Natural killer cell (primary cell): ENCODE data around the gene EMILIN1. TPM values are rescaled to one million over a fixed set of nuclear protein-coding genes. Genes with fewer than 3 reads are reported as not detected.

Experiments used
- ATAC-seq, 3 donors: fragments of 150-1000 bp in 2 of 3; fragments of 200-7000 bp in 1 of 3; cut with Tn5 transposase; 1 replicate in 1 of 3; 2 replicates in 2 of 3; pipeline ENCODE4 v1.10.0; 2021; ENCODE audit warnings: mild to moderate bottlenecking in 2 of 3, moderate library complexity in 2 of 3
- DNase-seq, 2 donors: peaks; one replicate each; pipeline versions ENCODE4 v3.0.0 to v3.0.0-alpha.2; 2013 to 2021; ENCODE audit warnings: mixed read lengths in 1 of 2
- H3K27ac ChIP-seq: one replicate; pipeline ENCODE4 v1.5.1; 2013; ENCODE audit warnings: mild to moderate bottlenecking, low read length
- H3K27me3 ChIP-seq: one replicate; pipeline ENCODE4 v1.6.1; 2013; ENCODE audit warnings: low read length; ENCODE audit not compliant: control insufficient read depth, insufficient read depth
- H3K36me3 ChIP-seq: one replicate; pipeline ENCODE4 v1.6.1; 2013; ENCODE audit warnings: low read length; ENCODE audit not compliant: control insufficient read depth, insufficient read depth
- H3K4me1 ChIP-seq: one replicate; pipeline ENCODE4 v1.6.1; 2013; ENCODE audit warnings: low read length; ENCODE audit not compliant: control insufficient read depth, insufficient read depth
- H3K4me3 ChIP-seq: one replicate; pipeline ENCODE4 v1.5.1; 2013; ENCODE audit warnings: low read length
- H3K9me3 ChIP-seq: one replicate; pipeline ENCODE4 v1.6.1; 2013; ENCODE audit warnings: low read length; ENCODE audit not compliant: control insufficient read depth, insufficient read depth
- H3K27ac Mint-ChIP-seq, 2 donors: one replicate each; pipeline ENCODE4 v1.8.0; 2022; ENCODE audit warnings: mild to moderate bottlenecking in 2 of 2, mixed read lengths in 2 of 2, moderate library complexity in 1 of 2
- H3K27me3 Mint-ChIP-seq, 2 donors: one replicate each; pipeline ENCODE4 v1.8.0; 2022; ENCODE audit warnings: low read depth in 2 of 2, mixed read lengths in 2 of 2
- H3K36me3 Mint-ChIP-seq: one replicate; pipeline ENCODE4 v1.8.0; 2022; ENCODE audit warnings: mixed read lengths
- H3K4me1 Mint-ChIP-seq, 2 donors: one replicate each; pipeline ENCODE4 v1.8.0; 2022; ENCODE audit warnings: mixed read lengths in 2 of 2
- H3K4me3 Mint-ChIP-seq: one replicate; pipeline ENCODE4 v1.8.0; 2022; ENCODE audit warnings: mild to moderate bottlenecking, moderate library complexity, mixed read lengths
- H3K9me3 Mint-ChIP-seq, 2 donors: one replicate each; pipeline ENCODE4 v1.8.0; 2022; ENCODE audit warnings: mixed read lengths in 2 of 2
- WGBS: methylation state at CpG from one replicate; pipeline ENCODE4 v1.1.7; 2013; ENCODE audit warnings: missing lambda C conversion rate; ENCODE audit not compliant: insufficient coverage; 5-methylcytosine and 5-hydroxymethylcytosine counted together
- intact Hi-C: fragments of 100-400 bp; cut with micrococcal nuclease; formaldehyde crosslinking; loops from one replicate; pipeline ENCODE4 v1.14.2; 2022
- total RNA-seq, 4 donors: library from RNA; stranded (reverse); fragments of 120-200 nt in 1 of 4; gene quantifications; one replicate each; pipeline versions ENCODE4 v1.2.3 to v1.2.4, GENCODE V29; 2013 to 2022
- TF ChIP-seq, protein P1 (sequence below): fragments of 200-600 bp; IDR thresholded peaks from one replicate; pipeline ENCODE4 v1.8.0; 2022; ENCODE audit warnings: antibody characterized with exemption

The EMILIN1 gene
- total RNA-seq, 3 donors from 2014 or later (not counting 1 experiment from before 2014, with no cell fraction given): 0.31 to 0.78 (median 0.41) TPM

- intact Hi-C loops: no loop called here
- Mint-ChIP-seq H3K4me1 (peaks cover 0 to 16% of the 10 kb centered on the region in 2 donors), H3K4me3 (no peak overlapping the region)
These were observed 21.0 kb downstream of the EMILIN1 start for GRCh38 chr2:27099334-27099955.

DNA sequence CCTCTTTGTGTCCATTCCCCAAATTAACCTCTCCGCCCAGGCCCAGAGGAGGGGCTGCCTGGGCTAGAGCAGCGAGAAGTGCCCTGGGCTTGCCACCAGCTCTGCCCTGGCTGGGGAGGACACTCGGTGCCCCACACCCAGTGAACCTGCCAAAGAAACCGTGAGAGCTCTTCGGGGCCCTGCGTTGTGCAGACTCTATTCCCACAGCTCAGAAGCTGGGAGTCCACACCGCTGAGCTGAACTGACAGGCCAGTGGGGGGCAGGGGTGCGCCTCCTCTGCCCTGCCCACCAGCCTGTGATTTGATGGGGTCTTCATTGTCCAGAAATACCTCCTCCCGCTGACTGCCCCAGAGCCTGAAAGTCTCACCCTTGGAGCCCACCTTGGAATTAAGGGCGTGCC is 21.6 kb downstream of the EMILIN1 start:
- Mint-ChIP-seq H3K4me1 (peaks cover 0 to 16% of the 10 kb centered on the region in 2 donors), H3K27ac (no peak overlapping the region), H3K9me3 (no peaks in the 10 kb centered on the region), H3K36me3 (no peaks in the 10 kb centered on the region), H3K27me3 (peaks cover 0 to 2% of the 10 kb centered on the region in 2 donors), H3K4me3 (no peak overlapping the region)
- Histone ChIP-seq H3K4me3 (no peak overlapping the region), H3K27me3 (no peaks in the 10 kb centered on the region), H3K36me3 (no peaks in the 10 kb centered on the region), H3K9me3 (no peaks in the 10 kb centered on the region), H3K4me1 (peaks cover 9% of the 10 kb centered on the region), H3K27ac (no peak overlapping the region)
- DNase-seq: no peak
- 93% methylated on average over 10 of the region's 10 CpGs for WGBS
- TF ChIP-seq, protein P1, sequence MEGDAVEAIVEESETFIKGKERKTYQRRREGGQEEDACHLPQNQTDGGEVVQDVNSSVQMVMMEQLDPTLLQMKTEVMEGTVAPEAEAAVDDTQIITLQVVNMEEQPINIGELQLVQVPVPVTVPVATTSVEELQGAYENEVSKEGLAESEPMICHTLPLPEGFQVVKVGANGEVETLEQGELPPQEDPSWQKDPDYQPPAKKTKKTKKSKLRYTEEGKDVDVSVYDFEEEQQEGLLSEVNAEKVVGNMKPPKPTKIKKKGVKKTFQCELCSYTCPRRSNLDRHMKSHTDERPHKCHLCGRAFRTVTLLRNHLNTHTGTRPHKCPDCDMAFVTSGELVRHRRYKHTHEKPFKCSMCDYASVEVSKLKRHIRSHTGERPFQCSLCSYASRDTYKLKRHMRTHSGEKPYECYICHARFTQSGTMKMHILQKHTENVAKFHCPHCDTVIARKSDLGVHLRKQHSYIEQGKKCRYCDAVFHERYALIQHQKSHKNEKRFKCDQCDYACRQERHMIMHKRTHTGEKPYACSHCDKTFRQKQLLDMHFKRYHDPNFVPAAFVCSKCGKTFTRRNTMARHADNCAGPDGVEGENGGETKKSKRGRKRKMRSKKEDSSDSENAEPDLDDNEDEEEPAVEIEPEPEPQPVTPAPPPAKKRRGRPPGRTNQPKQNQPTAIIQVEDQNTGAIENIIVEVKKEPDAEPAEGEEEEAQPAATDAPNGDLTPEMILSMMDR: no peak
- ATAC-seq: no peak
- intact Hi-C loops: no loop called here

More at GRCh38 chr2:27099334-27099955, 21.0 kb downstream of the EMILIN1 start:
- Histone ChIP-seq H3K27me3 (no peaks in the 10 kb centered on the region), H3K4me1 (peaks cover 9% of the 10 kb centered on the region), H3K27ac (no peak overlapping the region), H3K9me3 (no peaks in the 10 kb centered on the region), H3K36me3 (no peaks in the 10 kb centered on the region), H3K4me3 (no peak overlapping the region)
- ATAC-seq (no peak), DNase-seq (no peak)
- TF ChIP-seq, protein P1: no peak
- peaks cover 0 to under 1% of the 10 kb centered on the region in 2 donors for H3K27me3 Mint-ChIP-seq
- H3K9me3 Mint-ChIP-seq: no peaks in the 10 kb centered on the region
- H3K27ac Mint-ChIP-seq: no peak overlapping the region
- H3K36me3 Mint-ChIP-seq: no peaks in the 10 kb centered on the region
- 96% methylated on average over 19 of the region's 19 CpGs for WGBS

- H3K27me3 ChIP-seq: no peaks in the 10 kb centered on the region
- H3K36me3 Mint-ChIP-seq: no peaks in the 10 kb centered on the region
- H3K27ac ChIP-seq: no peak overlapping the region
- no peaks in the 10 kb centered on the region for H3K4me1 ChIP-seq
- DNase-seq (no peak), ATAC-seq (no peak)
- WGBS: 87% methylated on average over 5 of the region's 5 CpGs
- no peaks in the 10 kb centered on the region for H3K9me3 ChIP-seq
- no peak overlapping the region for H3K27ac Mint-ChIP-seq
- intact Hi-C loops: loop anchor here (1.0 kb wide), 1 partner anchor 178 kb away; no protein-coding TSS in a partner anchor
- H3K4me3 Mint-ChIP-seq: no peak overlapping the region
- no peaks in the 10 kb centered on the region for H3K4me1 Mint-ChIP-seq
- no peaks in the 10 kb centered on the region for H3K9me3 Mint-ChIP-seq
- H3K4me3 ChIP-seq: no peak overlapping the region
- H3K36me3 ChIP-seq: no peaks in the 10 kb centered on the region
- TF ChIP-seq, protein P1: no peak
- H3K27me3 Mint-ChIP-seq: peaks cover 0 to 2% of the 10 kb centered on the region in 2 donors
These were observed 23.9 kb downstream of the EMILIN1 start for GRCh38 chr2:27102329-27102728.

- Mint-ChIP-seq H3K27me3 (peaks cover 0 to 7% of the 10 kb centered on the region in 2 donors), H3K4me3 (no peak overlapping the region), H3K4me1 (no peaks in the 10 kb centered on the region), H3K9me3 (no peaks in the 10 kb centered on the region), H3K27ac (no peak overlapping the region), H3K36me3 (no peaks in the 10 kb centered on the region)
- intact Hi-C loops: no loop called here
- TF ChIP-seq, protein P1: no peak
- Histone ChIP-seq H3K4me3 (no peak overlapping the region), H3K27me3 (no peaks in the 10 kb centered on the region), H3K27ac (no peak overlapping the region), H3K36me3 (no peaks in the 10 kb centered on the region), H3K4me1 (no peaks in the 10 kb centered on the region), H3K9me3 (no peaks in the 10 kb centered on the region)
- no peak for DNase-seq
- WGBS: 79% methylated on average over 3 of the region's 3 CpGs
- ATAC-seq: no peak
These were observed 27.6 kb downstream of the EMILIN1 start for GRCh38 chr2:27105981-27106380.
